Endothelial cell (in vitro differentiated cells): ENCODE results near the gene CARNS1. TPM values are rescaled to one million over a fixed set of nuclear protein-coding genes. Genes with fewer than 3 reads are reported as not detected.
A peak's percentile ranks its signal among the peaks of the same experiment; 100 is the strongest.

Experiments
- DNase-seq: peaks from one replicate; pipeline ENCODE4 v3.0.0; 2021; ENCODE audit warnings: low spot score
- H3K27ac Mint-ChIP-seq: one replicate; pipeline ENCODE4 v1.8.0; 2021; ENCODE audit warnings: mixed read lengths, inconsistent platforms; ENCODE audit not compliant: unreplicated experiment
- H3K27me3 Mint-ChIP-seq: one replicate; pipeline ENCODE4 v1.8.0; 2021; ENCODE audit warnings: mild to moderate bottlenecking, moderate library complexity, mixed read lengths, inconsistent platforms; ENCODE audit not compliant: unreplicated experiment
- H3K36me3 Mint-ChIP-seq: one replicate; pipeline ENCODE4 v1.8.0; 2021; ENCODE audit warnings: mild to moderate bottlenecking, low read depth, mixed read lengths, inconsistent platforms; ENCODE audit not compliant: unreplicated experiment
- H3K4me1 Mint-ChIP-seq: one replicate; pipeline ENCODE4 v1.8.0; 2021; ENCODE audit warnings: mild to moderate bottlenecking, mixed read lengths, inconsistent platforms; ENCODE audit not compliant: unreplicated experiment
- H3K4me3 Mint-ChIP-seq: one replicate; pipeline ENCODE4 v1.8.0; 2021; ENCODE audit warnings: mild to moderate bottlenecking, mixed read lengths, inconsistent platforms; ENCODE audit not compliant: unreplicated experiment
- H3K9me3 Mint-ChIP-seq: one replicate; pipeline ENCODE4 v1.8.0; 2021; ENCODE audit warnings: mixed read lengths, inconsistent platforms; ENCODE audit not compliant: unreplicated experiment
- CTCF ChIP-seq: fragments of 200-600 bp; sonication (generic); IDR thresholded peaks from one replicate; pipeline ENCODE4 v1.5.0; 2021; ENCODE audit warnings: antibody characterized with exemption; ENCODE audit not compliant: unreplicated experiment
- total RNA-seq: library from RNA; stranded (reverse); fragmentation: NEBNext Ultra II Directional; extraction: Animal tissue kit (Norgen Biotek cat#: 25700); gene quantifications from one replicate; pipeline ENCODE4 v1.2.1, GENCODE V29; 2021; ENCODE audit not compliant: unreplicated experiment

CARNS1 gene
- total RNA-seq, 1 donor from 2014 or later, result not detected

GRCh38 chr11:67410984-67411784, 4.3 kb upstream of the CARNS1 start:
- peaks cover 8% of the 10 kb centered on the region for H3K27me3 Mint-ChIP-seq
- H3K4me3 Mint-ChIP-seq, result no peak overlapping the region
- TF ChIP-seq CTCF, result no peak
- no peaks in the 10 kb centered on the region for H3K9me3 Mint-ChIP-seq
- H3K36me3 Mint-ChIP-seq, result no peaks in the 10 kb centered on the region
- H3K4me1 Mint-ChIP-seq, result peaks cover 16% of the 10 kb centered on the region
- H3K27ac Mint-ChIP-seq, result no peak overlapping the region
- DNase-seq, result no peak

- Mint-ChIP-seq H3K27ac (no peak overlapping the region), H3K9me3 (no peaks in the 10 kb centered on the region), H3K36me3 (no peaks in the 10 kb centered on the region), H3K4me1 (peaks cover 18% of the 10 kb centered on the region), H3K27me3 (peaks cover 13% of the 10 kb centered on the region), H3K4me3 (no peak overlapping the region)
- no peak for DNase-seq
- no peak for TF ChIP-seq CTCF
These were observed 3.7 kb upstream of the CARNS1 start for GRCh38 chr11:67411785-67412152.

- Mint-ChIP-seq H3K9me3 (no peaks in the 10 kb centered on the region), H3K4me1 (peaks cover 15% of the 10 kb centered on the region), H3K4me3 (no peak overlapping the region), H3K36me3 (no peaks in the 10 kb centered on the region), H3K27me3 (peaks cover 12% of the 10 kb centered on the region), H3K27ac (no peak overlapping the region)
- TF ChIP-seq CTCF, result no peak
- DNase-seq, result no peak
These were observed 2.8 kb upstream of the CARNS1 start for GRCh38 chr11:67412495-67413179.

GRCh38 chr11:67413266-67413849, 2.1 kb upstream of the CARNS1 start:
- Mint-ChIP-seq H3K27me3 (peaks cover 12% of the 10 kb centered on the region), H3K36me3 (no peaks in the 10 kb centered on the region), H3K27ac (no peak overlapping the region), H3K4me3 (peak overlapping the region; percentile 14), H3K4me1 (peaks cover 10% of the 10 kb centered on the region), H3K9me3 (no peaks in the 10 kb centered on the region)
- no peak for DNase-seq
- TF ChIP-seq CTCF, result no peak
